GM21786 (cell line): ENCODE measurements around the gene TRIP11.

Experiments used
- ATAC-seq: cut with Tn5 transposase; IDR thresholded peaks from one replicate; pipeline ENCODE4 v1.9.1; 2021; ENCODE audit not compliant: unreplicated experiment

The TRIP11 gene

GRCh38 chr14:92012121-92012748, 27.6 kb downstream of the TRIP11 start:
- no peak for ATAC-seq

- ATAC-seq, result no peak
These were observed 29.2 kb downstream of the TRIP11 start for GRCh38 chr14:92010644-92011043.

DNA sequence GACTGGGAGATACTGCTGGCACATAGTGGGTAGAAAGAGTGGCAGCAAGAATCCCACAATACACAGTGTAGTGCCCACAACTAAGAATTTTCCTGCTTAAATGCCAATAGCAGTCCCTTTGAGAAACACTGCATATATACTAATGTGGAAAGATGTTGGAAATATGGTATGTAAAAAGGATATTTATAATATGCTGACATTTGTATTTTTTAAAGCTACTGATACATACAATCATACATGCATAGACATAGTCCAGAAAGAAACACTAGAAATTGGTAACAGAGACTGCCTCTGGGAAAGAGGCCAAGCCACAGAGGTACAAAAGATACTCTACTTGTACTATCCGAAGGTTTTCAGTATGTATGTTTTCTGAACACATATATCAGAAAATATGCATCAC, 30.3 kb downstream of the TRIP11 start:
- no peak for ATAC-seq

DNA sequence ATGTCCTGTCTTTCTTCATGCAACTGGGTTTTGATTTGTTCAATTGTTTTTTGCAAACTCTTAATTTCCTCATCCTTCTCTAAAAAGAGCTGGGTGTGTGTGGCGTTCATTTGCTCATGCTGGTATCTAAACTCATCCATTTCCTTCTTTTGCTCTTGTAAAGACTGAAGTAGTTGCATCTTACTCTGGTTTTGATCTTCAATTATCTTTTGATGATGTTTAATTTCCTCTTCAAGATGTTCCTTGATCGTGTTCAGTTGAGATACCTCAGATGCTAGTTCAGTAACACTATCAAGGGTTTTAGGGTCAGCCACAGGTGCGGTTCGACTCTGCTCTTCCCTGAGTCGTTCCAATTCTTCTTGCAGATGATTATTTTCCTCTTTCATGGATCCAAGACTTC, 34.8 kb downstream of the TRIP11 start:
- no peak for ATAC-seq

DNA sequence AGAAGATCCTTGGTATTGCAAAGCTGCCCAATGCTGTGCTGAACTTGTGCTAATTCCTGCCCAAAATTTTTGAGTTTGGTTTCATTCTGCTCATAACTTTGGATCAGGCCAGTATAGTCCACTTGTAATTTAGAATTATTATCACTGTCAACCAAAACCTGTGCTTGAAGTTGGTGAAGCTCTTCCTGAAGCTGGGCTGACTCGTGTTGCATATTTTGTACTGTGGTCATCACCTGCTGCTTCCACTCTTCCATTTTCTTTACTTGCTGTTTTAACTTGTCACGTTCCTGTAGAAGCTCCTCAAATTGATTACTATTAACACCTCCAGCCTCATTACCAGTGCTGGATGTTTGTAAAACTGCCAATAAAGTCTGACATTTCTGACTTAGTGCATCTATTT, 35.8 kb downstream of the TRIP11 start:
- ATAC-seq, result no peak

DNA sequence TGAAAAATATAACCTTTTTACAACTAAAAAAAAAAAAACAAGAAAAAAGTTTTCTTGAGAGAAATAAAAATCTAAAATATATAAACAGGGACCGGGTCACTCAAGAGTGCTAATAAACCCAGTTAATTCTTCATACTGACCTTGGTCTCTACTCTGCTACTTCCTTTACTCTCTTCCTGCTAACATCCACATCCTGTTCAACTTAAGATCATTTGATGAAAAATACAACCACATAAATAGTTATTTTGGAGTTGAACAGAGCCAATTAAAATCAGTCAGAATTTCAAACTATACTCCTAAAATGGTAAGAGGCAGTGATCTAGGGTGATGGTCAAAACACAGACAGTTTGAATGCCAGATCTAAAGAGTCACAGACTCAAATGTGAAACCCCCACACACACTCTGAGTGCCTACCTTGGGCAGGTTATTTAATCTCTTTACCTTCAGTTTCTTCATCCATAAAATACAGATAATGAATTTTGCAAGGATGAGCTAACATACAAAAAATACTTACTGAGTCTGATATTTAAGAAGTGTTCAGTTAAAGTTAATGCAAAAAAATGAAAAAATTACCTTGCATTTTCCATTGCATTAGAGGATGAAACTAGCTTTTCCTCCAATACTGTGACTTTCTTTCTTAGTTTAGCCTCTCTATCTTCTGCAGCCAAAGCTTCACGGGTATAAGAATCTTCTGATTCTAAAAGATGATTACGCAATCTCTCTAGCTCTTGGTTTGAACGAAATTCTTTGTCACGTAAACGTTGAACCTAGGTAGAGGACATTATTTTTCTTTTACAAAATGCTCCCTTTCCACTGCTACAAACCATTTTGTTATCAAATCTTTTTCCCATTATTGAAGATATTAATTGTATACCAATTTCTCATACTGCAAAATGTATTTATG, 40.9 kb downstream of the TRIP11 start:
- no peak for ATAC-seq

DNA sequence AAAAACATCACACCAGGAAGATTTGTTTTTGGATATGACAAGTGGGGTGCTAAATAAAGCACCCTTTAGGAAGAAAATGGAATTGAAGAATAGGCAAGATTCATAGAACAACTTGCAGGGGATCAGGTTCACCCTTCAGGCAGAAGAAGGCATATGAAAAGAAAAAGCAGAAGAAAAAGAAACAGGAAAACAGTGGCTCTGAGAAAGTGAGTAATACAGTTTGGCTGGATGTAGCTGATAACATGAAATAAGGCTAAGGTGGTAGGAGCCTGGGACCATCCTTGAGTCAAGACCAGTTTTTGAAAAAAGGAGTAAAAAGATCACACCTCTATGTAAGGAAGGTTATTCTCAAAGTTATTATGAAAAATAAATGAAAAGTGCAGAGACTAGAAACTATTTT, 42.4 kb downstream of the TRIP11 start:
- ATAC-seq, result no peak

GRCh38 chr14:91996948-91997371, 42.9 kb downstream of the TRIP11 start:
- ATAC-seq, result no peak

DNA sequence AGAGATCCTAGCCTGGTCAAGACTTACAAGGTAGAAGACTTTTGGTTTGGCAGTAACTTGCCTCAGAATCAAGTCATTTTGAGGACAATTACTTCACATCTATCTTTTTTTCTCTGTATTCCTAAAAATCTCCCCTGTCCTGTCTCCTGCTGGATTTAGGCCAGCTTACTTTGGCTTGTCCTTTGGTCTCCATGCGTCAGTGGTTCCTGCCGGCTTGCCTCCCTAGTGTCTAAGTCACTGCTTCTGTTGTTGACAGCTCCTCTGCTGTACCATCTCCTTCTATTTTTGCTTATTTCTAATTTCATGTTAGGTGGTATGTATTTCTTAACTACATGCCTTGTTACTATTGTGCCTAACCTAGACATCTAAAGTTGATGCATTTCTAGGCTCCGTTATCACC, 52.7 kb downstream of the TRIP11 start:
- no peak for ATAC-seq

DNA sequence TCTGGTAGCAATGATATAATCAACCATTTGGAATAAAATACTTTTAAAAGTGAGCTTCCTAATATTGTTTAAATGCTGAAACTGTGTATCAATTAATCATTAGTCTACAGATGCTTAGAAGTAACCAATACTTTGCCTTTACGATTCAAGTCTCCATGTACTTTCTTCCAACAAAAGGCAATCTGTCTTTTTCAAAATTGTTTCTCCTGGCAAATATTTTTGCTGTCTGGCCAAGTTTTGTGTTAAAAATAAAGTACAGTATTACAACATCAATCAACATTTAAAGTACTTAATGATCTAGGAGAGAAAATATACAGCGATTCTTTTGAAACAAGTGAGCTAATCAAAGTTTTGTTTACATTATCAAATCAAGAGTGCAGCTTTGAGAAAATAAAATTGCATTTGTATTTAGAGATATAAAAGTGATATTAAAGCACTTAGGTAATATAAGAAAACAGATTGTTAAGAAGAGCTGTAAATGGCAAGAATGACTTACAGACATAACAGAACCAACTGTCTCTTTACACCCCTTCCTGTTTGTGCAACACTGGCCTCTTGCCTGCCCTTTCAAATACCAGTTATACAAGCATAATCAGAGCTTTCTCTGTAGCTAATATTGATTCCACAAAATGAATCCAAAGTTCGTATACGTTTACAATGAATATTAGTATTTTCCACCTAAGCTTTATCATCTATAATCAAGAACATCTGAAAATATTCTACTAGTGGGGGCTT, 54.2 kb downstream of the TRIP11 start:
- ATAC-seq, result no peak

- no peak for ATAC-seq
These were observed 54.9 kb downstream of the TRIP11 start for GRCh38 chr14:91985008-91985407.

DNA sequence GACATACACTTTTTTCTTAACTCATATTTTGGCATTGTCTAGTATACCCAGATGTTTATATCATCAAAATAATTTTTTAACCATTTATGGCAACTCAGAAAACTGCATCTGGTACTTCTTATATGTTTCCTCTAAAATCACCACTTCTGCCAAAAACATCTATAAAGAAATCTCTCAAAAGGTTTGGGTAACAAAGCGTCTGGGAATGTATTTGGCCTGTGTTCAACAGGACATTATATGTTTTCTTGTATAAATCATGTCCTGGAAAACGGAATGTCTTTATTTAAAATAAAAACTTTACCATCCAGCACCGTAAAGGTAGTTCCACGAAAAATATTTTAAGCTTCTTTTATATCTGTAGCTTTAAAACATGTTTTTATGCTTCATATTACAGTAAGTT, 56.3 kb downstream of the TRIP11 start:
- ATAC-seq, result no peak

DNA sequence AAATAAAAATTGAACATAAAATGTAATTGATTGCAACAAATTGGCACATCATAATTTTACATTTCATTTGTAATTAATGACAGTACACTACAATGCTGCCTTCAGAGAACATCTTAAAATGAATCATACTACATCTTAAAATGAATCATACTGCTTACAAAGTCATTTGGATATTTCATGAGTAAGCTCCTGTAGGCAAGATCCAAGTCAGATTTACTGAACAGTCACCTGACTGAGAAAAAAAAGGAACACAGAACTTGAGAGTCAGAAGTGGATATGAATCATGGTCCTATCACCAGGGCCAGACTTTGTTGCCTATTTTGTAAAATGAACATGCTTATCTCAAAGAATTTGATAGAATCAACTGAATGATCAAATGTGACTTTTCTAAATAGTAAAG, 59.7 kb downstream of the TRIP11 start:
- ATAC-seq, result no peak

DNA sequence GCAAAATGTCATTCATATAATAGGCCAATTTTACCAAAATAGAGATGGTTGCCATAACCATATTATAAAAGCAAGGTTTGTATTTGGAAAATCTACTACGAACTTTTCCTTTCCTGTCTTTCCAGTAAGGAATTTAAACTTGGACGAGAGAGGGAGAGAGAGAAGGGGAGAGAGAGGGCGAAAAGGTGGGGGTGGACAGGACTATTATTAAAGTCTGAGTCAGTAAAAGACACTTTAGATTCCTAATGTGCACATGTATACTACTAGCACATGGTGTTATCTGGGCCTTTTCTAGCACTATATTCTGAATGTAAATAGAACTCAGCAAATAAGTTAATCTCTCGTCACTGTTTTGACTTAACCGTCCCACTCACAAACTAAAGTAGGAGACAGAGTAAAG, 62.0 kb downstream of the TRIP11 start:
- ATAC-seq, result no peak

- ATAC-seq, result no peak
These were observed 64.1 kb downstream of the TRIP11 start for GRCh38 chr14:91975763-91976162.

GRCh38 chr14:91971188-91971778, 68.6 kb downstream of the TRIP11 start:
- ATAC-seq, result no peak

GRCh38 chr14:91968280-91968679, 71.6 kb downstream of the TRIP11 start:
- no peak for ATAC-seq

DNA sequence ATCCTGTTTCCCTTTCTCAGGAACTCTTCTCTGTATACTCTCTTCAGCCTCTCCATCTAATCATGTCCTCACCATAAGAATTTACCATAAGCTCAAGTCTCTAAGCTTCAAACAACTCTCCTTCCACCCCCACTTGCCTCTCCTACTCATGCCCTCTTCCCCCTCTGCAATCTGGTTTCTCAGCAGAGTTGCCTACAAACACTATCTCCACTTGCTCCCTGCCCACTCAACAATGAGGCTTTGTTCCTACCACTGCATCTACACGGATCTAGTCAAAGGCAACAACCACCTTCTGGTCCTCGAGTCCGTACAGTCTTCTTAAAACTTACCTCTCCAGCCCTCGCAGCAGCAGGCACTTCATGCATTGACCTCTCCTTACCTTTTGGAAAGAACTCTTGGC, 75.1 kb downstream of the TRIP11 start:
- no peak for ATAC-seq

- no peak for ATAC-seq
These were observed 75.8 kb downstream of the TRIP11 start for GRCh38 chr14:91964011-91964410.

- ATAC-seq, result no peak
These were observed 76.4 kb downstream of the TRIP11 start for GRCh38 chr14:91963465-91963864.
